Astrocyte of the cerebellum (primary cell): ENCODE results near the gene SLCO4A1.

Experiments used
- DNase-seq: peaks from one replicate; pipeline ENCODE4 v3.0.0-alpha.2; 2011; ENCODE audit warnings: low read depth
- H3K4me3 ChIP-seq: 2 replicates; pipeline ENCODE4 v1.5.1; 2011; ENCODE audit warnings: mild to moderate bottlenecking, low read depth, low read length, moderate library complexity
- in situ Hi-C: cut with HindIII; loops from 2 replicates; pipeline ENCODE4 v1.10.0; 2017; ENCODE audit warnings: low sequenced_read_pairs
- TF ChIP-seq, protein P1 (sequence below): IDR thresholded peaks from 2 replicates; pipeline ENCODE4 v1.5.1; 2012; ENCODE audit warnings: low read length, low read depth, moderate library complexity, mild to moderate bottlenecking; ENCODE audit errors: missing control alignments

SLCO4A1 gene

DNA sequence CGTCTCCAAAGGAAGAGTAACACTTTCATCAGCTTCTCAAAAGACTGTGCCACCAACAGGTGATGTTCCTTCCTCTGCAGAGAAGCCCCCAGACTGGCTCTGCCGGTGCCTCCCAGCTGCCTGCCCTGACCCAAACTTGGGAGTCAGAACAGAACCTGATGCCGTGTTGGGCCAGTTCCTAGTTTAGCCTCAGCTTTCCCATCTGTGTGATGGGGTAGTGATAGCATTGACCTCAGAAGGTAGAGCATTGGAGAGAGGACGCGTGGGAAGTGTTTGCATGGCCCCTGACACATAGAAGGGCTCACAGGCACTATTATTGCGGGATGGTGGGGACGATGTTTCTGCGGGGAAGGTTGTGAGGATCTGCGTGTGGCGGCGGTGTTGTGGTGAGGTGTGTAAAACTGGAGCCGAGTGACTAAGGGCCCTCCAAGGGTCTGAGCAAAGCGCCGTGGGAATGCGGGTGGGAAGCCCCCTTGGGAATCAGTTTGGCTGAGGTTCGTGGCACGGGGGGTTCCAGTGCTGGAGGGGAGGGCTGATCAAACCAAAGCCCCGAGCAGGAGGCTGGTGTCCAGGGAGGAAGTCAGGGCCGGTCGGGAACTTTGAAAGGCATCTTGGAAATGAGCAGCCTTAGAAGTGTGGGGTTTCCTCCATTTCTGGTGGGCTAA is 68.0 kb downstream of the SLCO4A1 start:
- TF ChIP-seq, protein P1, sequence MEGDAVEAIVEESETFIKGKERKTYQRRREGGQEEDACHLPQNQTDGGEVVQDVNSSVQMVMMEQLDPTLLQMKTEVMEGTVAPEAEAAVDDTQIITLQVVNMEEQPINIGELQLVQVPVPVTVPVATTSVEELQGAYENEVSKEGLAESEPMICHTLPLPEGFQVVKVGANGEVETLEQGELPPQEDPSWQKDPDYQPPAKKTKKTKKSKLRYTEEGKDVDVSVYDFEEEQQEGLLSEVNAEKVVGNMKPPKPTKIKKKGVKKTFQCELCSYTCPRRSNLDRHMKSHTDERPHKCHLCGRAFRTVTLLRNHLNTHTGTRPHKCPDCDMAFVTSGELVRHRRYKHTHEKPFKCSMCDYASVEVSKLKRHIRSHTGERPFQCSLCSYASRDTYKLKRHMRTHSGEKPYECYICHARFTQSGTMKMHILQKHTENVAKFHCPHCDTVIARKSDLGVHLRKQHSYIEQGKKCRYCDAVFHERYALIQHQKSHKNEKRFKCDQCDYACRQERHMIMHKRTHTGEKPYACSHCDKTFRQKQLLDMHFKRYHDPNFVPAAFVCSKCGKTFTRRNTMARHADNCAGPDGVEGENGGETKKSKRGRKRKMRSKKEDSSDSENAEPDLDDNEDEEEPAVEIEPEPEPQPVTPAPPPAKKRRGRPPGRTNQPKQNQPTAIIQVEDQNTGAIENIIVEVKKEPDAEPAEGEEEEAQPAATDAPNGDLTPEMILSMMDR = no peak
- in situ Hi-C loops = no loop called here
- no peak for DNase-seq
- H3K4me3 ChIP-seq = no peak overlapping the region

DNA sequence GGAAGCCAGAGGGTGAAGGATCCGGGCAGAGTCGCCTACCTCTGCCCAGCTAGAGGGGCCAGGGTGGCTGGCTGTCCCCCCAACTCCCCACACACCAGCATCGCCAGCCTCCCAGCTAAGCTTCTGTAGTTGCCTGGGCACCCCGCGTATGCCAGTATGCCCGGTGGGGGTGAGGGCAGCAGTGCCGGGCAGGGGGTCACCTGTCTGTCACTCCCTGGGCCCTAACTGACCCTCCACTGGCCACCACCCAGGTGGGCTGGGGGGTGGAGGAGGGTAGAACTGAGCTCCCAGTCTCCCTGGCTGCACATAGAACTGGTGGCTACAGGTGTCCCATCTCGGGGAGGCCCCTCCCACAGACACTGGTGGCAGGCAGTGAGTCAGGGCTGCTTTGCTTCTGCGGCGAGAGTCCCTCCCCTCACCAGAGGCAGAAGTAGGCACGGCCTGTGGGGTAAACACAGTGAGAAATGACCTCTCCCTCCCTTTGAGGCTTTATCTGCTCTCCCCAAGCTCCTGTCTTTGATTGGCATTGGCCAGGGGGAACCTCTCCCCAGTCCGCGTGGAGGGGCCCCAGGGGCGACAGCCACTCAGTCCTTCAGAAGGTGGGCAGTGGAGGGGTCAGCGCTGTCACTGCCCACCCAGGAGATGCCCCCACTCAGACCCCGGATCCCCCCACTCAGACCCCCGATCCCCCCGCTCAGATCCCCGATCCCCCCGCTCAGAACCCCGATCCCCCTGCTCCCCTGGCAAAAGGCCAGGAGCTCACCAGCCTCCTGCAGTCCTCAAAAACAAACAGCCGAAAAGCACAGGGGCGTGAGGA is 68.8 kb downstream of the SLCO4A1 start:
- no peak overlapping the region for H3K4me3 ChIP-seq
- in situ Hi-C loops = no loop called here
- TF ChIP-seq, protein P1 = no peak
- DNase-seq = no peak

DNA sequence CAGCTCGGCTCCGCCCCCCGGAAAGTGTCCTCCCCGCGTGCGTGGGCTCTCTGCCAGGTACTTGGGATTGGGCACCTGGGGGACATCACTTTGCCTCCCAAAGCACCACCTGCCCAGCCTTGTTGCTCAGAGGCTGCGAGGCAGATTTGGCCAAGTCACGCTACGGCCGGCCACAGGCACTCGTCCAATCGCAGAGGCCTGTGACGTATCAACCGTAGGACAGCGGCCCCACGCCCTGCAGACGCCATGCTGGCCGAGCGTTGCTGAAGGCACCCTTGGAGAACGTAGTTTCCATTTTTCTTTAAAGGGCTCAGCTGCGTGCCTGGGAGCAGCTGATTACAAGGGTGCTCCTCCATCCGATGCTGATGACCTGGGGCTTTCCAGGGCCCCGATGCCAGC is 69.4 kb downstream of the SLCO4A1 start:
- in situ Hi-C loops = no loop called here
- H3K4me3 ChIP-seq = no peak overlapping the region
- DNase-seq = no peak
- TF ChIP-seq, protein P1 = no peak

DNA sequence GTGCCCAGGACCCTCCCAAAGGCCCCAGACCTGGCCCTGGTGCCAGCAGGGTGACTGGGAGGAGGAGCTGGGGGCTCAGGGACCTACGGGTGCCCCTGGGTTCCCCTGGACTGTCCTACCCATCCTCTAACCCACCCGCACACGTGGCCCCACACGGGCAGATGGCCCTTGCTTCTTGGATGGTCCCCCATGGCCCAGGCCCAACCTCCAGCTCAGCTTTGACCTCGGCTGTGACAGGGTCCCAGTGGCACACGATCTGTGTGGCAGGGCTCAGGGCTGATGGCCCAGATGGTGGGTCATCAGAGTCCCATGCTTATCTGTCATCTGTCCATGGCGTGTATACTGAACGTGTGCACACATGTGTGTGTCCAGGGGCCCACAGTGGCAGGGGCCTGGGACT is 70.3 kb downstream of the SLCO4A1 start:
- DNase-seq = no peak
- no peak overlapping the region for H3K4me3 ChIP-seq
- in situ Hi-C loops = no loop called here
- TF ChIP-seq, protein P1 = no peak

DNA sequence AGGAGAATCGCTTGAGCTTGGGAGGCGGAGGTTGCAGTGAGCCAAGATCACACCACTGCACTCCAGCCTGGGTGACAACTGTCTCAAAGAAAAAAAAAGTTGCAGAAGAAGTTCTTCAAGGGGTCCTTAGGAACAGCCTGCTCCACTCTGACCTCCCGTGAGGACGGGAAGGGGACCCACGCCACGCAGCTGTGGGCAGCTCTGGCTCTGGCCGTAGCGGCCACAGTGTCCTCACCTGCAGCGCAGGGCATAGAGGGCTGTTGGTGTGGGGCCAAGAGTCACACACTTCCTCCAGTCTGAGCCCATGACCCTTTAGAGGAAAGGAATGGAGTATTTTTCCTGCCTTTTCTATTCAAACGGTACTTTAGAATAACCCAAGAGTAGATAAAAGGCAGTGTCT is 71.7 kb downstream of the SLCO4A1 start:
- in situ Hi-C loops = no loop called here
- no peak overlapping the region for H3K4me3 ChIP-seq
- no peak for DNase-seq
- TF ChIP-seq, protein P1 = no peak

DNA sequence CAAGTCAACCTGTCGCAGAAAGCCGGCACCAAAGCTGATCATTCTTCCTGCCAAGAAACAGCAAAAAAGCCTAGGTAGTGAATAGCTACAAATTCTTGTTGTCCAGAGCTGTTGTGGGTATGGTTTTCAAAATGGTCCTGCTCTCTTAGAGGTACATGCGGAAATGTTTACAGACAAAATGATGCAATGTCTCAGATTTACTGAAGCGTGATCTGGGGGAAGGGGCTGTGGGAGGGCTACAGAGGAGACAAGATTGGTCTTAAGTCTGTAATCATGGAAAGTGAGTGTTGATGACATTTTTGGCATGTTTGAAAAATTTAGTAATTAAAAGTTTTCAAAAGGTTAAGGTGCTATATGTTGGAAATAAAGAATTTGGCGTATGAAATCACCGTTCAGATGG is 72.5 kb downstream of the SLCO4A1 start:
- DNase-seq = no peak
- H3K4me3 ChIP-seq = no peak overlapping the region
- TF ChIP-seq, protein P1 = no peak
- in situ Hi-C loops = no loop called here
